ENCODE data around the gene RPL41. TPM values are rescaled to one million over a fixed set of nuclear protein-coding genes. Genes with fewer than 3 reads are reported as not detected.
A peak's percentile ranks its signal among the peaks of the same experiment; 100 is the strongest.

Gene RPL41
- polyA plus RNA-seq, 1 of the 3 experiments (the other 2 are of a cell fraction) = 12,464 TPM

DNA sequence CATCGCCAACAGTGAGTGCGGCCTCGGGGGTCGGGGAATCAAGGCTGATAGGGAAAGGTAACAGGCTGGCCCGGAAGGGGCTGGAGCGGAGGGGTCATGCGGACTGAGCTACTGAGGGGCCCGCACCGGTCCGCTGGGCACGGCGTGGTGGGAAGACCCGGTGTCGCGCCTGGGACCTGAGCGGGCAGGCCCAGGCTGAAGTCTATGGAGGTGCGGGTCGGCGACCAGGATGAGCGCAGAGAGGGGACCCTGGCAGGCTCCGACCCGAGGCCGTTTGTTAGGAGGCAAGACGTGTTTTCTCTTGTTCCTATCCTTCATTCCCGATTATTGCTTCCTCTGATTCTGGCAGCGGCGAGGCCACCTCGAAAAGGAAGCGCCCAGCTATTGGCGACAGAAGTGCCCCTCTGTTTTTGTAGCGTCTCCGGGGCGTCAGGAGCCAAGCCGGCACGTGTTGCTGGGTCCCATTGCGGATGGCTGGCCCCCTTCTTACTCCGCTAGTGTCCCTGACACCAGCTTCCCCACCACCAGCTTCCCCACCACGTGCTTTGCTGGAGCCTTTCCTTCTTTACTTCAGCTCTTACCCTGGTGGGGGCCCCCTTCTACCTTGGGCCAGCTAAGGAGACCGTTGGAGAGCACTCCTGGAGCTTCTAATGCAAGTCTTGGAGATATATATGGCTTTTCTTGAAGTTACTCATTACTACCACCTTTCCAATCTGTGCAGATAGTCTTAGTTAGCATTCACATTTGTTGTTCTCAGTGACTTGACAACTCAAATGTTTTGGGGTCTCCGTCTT is 11.4 kb upstream of the RPL41 start:
- H3K36me3 ChIP-seq (replicated peaks in 1 of 2; ENCODE audit: control insufficient read depth in 1 of 2, insufficient read depth in 2 of 2, low read length in 1 of 2) = peaks cover 28 to 35% of the 10 kb centered on the region in 2 experiments
- H3K4me3 ChIP-seq (ENCODE audit: low read depth in 2 of 2, low read length in 1 of 2) = peak overlapping the region; percentile 89 to 90
- CTCF ChIA-PET = interaction anchor here (0.7 to 1.9 kb wide), 9 partner anchors 11 to 162 kb away, joined by 3 to 7 read pairs (median 5); partner anchors contain the start of genes ANKRD52, COQ10A, SMARCC2 and SUOX
- peaks cover 5 to 19% of the 10 kb centered on the region in 2 experiments; a peak in 3 of 4 replicates for H3K4me1 ChIP-seq (ENCODE audit: control insufficient read depth in 1 of 2, insufficient read depth in 2 of 2, low read depth in 1 of 2, low read length in 1 of 2)
- peak overlapping the region; percentile 83; the same call in 1 of the 2 replicates for H2AFZ ChIP-seq (ENCODE audit: low read depth)
- peaks cover 42% of the 10 kb centered on the region for H3K79me2 ChIP-seq (ENCODE audit: insufficient read depth)
- WGBS (ENCODE audit: low lambda C conversion rate) = 1% methylated on average over 37 of the region's 40 CpGs
- H3K27me3 ChIP-seq (ENCODE audit: insufficient read depth) = no peaks in the 10 kb centered on the region
- POLR2A ChIA-PET = interaction anchor here (0.6 to 3.0 kb wide), 15 partner anchors 11 to 375 kb away, joined by 3 to 33 read pairs (median 4); partner anchors contain the start of genes DNAJC14, ERBB3, ESYT1 and IKZF4
- H3K9me2 ChIP-seq = no peaks in the 10 kb centered on the region
- DNase-seq = peak; percentile 57
- 0 out of 2 replicates have a peak, but pooled peaks cover 3% of the 10 kb centered on the region for H4K20me1 ChIP-seq (ENCODE audit: insufficient read depth)
- peak overlapping the region; percentile 84 for H3K4me2 ChIP-seq
- H3K9ac ChIP-seq = peak overlapping the region; percentile 96
- TF ChIP-seq TCF12 (IDR thresholded peaks at IDR 0.05) (no peak), RFX5 (IDR thresholded peaks at IDR 0.05; ENCODE audit: low read length) (no peak), MXI1 (IDR thresholded peaks at IDR 0.05; ENCODE audit: low read depth, low read length) (peak; percentile 88), RAD21 (IDR thresholded peaks at IDR 0.05; ENCODE audit: low read length) (no peak), SIN3A (IDR thresholded peaks at IDR 0.05; ENCODE audit: borderline replicate concordance, low read depth, low read length) (no peak), YY1 (IDR thresholded peaks at IDR 0.05; ENCODE audit: low read depth) (no peak), POLR2AphosphoS5 (IDR thresholded peaks at IDR 0.05; ENCODE audit: low read depth, low read length) (no peak), FOSL2 (IDR thresholded peaks at IDR 0.05; ENCODE audit: borderline replicate concordance, low read depth) (no peak), TAF1 (IDR thresholded peaks at IDR 0.05; ENCODE audit: borderline replicate concordance, low read depth, low read length) (0 out of 2 replicates have a peak, but pooled peaks have one; percentile 4), GATA2 (CRISPR knock-in tag; IDR thresholded peaks at IDR 0.05) (no peak), FOXJ3 (CRISPR knock-in tag; IDR thresholded peaks at IDR 0.05) (no peak), ELF1 (IDR thresholded peaks at IDR 0.05) (no peak), TEAD4 (IDR thresholded peaks at IDR 0.05; ENCODE audit: borderline replicate concordance, insufficient read depth) (no peak), EP300 (IDR thresholded peaks at IDR 0.05; ENCODE audit: borderline replicate concordance in 1 of 2, low read depth in 1 of 2, low read length in 1 of 2) (no peak), CHD2 (IDR thresholded peaks at IDR 0.05; ENCODE audit: low read length, partially characterized antibody) (no peak), NFIC (IDR thresholded peaks at IDR 0.05; ENCODE audit: borderline replicate concordance) (no peak)
- TF ChIP-seq, protein P1, sequence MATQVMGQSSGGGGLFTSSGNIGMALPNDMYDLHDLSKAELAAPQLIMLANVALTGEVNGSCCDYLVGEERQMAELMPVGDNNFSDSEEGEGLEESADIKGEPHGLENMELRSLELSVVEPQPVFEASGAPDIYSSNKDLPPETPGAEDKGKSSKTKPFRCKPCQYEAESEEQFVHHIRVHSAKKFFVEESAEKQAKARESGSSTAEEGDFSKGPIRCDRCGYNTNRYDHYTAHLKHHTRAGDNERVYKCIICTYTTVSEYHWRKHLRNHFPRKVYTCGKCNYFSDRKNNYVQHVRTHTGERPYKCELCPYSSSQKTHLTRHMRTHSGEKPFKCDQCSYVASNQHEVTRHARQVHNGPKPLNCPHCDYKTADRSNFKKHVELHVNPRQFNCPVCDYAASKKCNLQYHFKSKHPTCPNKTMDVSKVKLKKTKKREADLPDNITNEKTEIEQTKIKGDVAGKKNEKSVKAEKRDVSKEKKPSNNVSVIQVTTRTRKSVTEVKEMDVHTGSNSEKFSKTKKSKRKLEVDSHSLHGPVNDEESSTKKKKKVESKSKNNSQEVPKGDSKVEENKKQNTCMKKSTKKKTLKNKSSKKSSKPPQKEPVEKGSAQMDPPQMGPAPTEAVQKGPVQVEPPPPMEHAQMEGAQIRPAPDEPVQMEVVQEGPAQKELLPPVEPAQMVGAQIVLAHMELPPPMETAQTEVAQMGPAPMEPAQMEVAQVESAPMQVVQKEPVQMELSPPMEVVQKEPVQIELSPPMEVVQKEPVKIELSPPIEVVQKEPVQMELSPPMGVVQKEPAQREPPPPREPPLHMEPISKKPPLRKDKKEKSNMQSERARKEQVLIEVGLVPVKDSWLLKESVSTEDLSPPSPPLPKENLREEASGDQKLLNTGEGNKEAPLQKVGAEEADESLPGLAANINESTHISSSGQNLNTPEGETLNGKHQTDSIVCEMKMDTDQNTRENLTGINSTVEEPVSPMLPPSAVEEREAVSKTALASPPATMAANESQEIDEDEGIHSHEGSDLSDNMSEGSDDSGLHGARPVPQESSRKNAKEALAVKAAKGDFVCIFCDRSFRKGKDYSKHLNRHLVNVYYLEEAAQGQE (IDR thresholded peaks at IDR 0.05; ENCODE audit: low read depth, low read length) = no peak
- TF ChIP-seq, protein P2, sequence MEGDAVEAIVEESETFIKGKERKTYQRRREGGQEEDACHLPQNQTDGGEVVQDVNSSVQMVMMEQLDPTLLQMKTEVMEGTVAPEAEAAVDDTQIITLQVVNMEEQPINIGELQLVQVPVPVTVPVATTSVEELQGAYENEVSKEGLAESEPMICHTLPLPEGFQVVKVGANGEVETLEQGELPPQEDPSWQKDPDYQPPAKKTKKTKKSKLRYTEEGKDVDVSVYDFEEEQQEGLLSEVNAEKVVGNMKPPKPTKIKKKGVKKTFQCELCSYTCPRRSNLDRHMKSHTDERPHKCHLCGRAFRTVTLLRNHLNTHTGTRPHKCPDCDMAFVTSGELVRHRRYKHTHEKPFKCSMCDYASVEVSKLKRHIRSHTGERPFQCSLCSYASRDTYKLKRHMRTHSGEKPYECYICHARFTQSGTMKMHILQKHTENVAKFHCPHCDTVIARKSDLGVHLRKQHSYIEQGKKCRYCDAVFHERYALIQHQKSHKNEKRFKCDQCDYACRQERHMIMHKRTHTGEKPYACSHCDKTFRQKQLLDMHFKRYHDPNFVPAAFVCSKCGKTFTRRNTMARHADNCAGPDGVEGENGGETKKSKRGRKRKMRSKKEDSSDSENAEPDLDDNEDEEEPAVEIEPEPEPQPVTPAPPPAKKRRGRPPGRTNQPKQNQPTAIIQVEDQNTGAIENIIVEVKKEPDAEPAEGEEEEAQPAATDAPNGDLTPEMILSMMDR (IDR thresholded peaks at IDR 0.05) = 0 out of 2 replicates have a peak, but pooled peaks have one; percentile 7
- TF ChIP-seq, protein P3, sequence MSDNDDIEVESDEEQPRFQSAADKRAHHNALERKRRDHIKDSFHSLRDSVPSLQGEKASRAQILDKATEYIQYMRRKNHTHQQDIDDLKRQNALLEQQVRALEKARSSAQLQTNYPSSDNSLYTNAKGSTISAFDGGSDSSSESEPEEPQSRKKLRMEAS (IDR thresholded peaks at IDR 0.05; ENCODE audit: low read depth) = peak; percentile 67
- TF ChIP-seq, protein P4, sequence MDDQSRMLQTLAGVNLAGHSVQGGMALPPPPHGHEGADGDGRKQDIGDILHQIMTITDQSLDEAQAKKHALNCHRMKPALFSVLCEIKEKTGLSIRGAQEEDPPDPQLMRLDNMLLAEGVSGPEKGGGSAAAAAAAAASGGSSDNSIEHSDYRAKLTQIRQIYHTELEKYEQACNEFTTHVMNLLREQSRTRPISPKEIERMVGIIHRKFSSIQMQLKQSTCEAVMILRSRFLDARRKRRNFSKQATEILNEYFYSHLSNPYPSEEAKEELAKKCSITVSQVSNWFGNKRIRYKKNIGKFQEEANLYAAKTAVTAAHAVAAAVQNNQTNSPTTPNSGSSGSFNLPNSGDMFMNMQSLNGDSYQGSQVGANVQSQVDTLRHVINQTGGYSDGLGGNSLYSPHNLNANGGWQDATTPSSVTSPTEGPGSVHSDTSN (IDR thresholded peaks at IDR 0.05) = no peak
- TF ChIP-seq, protein P5, sequence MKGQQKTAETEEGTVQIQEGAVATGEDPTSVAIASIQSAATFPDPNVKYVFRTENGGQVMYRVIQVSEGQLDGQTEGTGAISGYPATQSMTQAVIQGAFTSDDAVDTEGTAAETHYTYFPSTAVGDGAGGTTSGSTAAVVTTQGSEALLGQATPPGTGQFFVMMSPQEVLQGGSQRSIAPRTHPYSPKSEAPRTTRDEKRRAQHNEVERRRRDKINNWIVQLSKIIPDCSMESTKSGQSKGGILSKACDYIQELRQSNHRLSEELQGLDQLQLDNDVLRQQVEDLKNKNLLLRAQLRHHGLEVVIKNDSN (IDR thresholded peaks at IDR 0.05; ENCODE audit: borderline replicate concordance, low read depth) = no peak
- TF ChIP-seq, protein P6, sequence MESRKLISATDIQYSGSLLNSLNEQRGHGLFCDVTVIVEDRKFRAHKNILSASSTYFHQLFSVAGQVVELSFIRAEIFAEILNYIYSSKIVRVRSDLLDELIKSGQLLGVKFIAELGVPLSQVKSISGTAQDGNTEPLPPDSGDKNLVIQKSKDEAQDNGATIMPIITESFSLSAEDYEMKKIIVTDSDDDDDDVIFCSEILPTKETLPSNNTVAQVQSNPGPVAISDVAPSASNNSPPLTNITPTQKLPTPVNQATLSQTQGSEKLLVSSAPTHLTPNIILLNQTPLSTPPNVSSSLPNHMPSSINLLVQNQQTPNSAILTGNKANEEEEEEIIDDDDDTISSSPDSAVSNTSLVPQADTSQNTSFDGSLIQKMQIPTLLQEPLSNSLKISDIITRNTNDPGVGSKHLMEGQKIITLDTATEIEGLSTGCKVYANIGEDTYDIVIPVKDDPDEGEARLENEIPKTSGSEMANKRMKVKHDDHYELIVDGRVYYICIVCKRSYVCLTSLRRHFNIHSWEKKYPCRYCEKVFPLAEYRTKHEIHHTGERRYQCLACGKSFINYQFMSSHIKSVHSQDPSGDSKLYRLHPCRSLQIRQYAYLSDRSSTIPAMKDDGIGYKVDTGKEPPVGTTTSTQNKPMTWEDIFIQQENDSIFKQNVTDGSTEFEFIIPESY (IDR thresholded peaks at IDR 0.05; ENCODE audit: borderline replicate concordance, low read depth) = no peak
- peaks cover 14% of the 10 kb centered on the region for H3F3A ChIP-seq (replicated peaks; ENCODE audit: insufficient read depth)
- H3K9me3 ChIP-seq = no peaks in the 10 kb centered on the region
- H3K27ac ChIP-seq (ENCODE audit: low read depth in 2 of 2, low read length in 1 of 2) = peak overlapping the region; percentile 76 to 89
